Superior temporal gyrus (tissue), 1 donor: ENCODE measurements around the gene TAS1R3.

ENCODE experiments used
- DNase-seq: peaks from one replicate; pipeline ENCODE4 v3.0.0-alpha.2; 2016; ENCODE audit errors: extremely low spot score

Gene TAS1R3

DNA sequence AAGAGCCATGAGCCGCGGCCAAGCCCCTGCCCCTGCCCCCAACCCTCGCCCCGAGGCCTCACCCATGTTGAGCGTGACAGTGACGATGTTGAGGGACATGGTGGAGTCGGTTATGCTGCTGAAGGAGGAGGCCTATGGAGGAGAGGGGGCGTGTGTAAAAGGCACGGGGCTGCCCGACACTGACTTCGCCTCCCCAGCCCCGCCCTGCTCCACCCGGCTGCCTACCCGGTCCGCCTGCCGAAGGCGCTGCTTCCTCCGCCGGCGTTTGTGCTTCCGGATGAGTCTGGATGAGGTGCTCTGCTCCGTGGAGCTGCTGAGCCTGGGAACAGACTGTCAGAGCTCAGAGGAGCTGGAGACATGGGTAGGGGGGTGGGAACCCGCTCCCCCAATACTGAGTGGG, 9.1 kb downstream of the TAS1R3 start:
- no peak for DNase-seq

DNA sequence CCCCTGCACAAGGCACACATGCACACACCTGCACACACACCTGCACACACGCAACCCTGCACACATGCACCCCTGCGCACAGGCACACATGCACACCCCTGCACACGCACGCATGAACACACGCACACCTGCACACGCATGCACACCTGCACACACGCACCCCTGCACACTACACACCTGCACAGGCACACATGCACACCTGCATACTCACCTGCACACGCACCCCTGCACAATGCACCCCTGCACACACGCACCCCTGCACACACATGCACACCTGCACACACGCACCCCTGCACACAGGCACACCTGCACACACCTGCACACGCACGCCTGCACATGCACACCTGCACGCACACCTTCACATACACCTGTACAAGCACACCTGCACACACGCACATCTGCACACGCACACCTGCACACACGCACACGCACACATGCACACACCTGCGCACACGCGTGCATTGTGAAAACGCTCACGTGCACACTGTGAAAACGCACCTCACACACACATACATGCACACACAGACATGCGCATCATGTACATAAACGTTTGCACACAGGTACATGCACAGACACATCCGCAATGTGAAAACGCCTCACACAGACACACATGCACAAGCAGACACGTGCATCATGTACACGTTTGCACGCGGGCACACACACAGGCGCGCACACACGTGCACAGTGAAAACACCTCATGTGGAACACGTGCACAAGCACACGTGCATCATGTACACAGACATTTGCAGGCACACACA, 9.9 kb downstream of the TAS1R3 start:
- no peak for DNase-seq

DNA sequence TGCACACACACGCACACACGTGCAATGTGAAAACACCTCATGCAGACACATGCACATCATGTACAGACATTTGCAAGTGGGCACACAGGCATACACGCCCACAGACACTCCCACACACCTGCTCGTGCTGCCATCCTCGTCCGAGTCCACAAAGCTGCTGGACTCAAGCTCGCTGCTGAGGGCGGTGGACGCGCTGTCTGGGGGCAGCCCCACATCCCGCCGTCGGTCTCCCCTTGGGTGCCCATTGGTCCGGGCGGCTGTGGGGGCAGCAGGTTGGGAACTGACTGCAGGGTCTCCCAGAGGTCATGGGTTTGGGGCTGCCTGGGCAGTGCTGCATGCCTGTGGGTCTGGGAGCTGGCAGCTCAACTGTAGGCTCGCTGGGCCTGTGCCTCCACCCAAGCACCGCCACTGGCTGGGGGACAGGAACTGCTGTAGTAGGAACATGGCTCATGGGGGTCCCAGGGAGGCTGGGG, 10.5 kb downstream of the TAS1R3 start:
- no peak for DNase-seq

DNA sequence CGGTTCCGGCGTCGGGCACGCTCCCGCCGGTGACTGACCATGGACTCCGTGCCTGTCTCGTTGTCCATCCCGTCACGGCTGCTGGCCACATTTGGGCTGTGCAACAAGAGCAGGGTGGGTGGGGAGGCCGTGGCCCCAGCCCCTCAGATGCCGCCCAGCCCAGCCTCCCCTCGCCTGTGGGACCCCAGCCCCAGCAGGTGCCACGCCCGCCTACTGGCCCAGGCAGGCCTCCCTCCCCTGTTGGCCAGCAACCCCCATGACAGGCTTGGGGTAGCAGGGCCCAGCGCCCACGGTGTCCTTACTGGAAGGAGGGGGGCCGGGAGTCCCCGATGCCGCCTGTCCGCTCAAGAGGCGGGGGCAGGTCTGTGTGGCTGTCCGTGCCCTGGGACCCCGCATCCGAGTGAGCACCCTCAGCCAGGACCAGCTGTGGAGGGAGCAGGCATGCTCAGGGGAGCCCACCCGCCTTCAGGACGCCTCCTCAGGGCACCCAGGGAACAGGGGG, 11.0 kb downstream of the TAS1R3 start:
- no peak for DNase-seq

DNA sequence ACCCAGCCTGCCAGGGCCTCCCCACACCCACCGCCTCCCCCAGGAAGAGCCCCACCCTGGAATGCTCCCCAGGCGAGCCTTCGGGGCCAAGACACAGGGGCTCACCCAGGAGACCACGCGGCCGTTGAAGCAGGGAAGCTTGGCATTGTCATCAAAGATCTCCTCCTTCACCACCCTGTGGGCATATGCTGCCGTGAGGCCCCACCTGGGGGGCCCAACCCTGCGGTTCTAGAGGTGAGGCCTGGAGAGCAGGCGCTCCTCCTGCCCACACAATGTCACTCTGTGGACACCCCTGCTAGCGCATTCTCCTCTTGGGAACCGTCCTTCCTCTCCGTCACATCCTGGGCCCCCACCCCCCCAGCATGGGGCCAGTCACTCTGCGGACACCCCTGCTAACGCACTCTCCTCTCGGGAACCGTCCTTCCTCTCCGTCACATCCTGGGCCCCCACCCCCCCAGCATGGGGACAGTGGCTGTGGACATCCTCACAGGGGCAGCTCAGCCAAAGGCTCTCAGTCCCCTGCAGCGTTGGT, 11.6 kb downstream of the TAS1R3 start:
- no peak for DNase-seq

DNA sequence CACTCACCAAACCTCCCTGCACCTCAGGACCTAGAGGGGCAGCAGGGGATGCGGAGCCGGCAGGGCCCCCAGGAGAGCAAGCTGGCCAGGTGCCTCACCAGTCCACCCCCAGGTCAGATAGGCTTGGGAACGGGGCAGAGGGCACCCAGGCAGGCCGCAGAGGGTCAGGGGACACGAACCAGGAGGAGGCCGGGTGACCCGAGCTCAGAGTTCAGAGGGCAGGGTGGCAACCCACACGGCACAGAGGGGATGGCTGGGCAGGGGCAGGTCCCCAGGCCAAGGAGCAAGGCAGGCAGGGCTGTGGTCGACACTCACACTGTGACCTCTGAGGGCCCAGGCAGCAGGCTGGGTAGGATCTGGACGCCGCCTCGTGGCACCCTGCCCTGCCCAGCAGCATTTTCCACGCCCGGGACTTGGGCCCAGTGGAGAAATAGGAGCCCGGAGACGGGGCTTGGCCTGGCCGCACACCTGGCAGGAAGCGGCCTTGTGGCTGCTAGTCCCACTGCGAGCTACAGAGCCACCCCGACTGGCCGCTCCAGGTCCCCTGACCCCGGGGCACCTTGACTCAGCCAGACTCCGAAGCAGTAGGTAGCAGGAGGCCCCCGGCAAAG, 12.8 kb downstream of the TAS1R3 start:
- DNase-seq: no peak

DNA sequence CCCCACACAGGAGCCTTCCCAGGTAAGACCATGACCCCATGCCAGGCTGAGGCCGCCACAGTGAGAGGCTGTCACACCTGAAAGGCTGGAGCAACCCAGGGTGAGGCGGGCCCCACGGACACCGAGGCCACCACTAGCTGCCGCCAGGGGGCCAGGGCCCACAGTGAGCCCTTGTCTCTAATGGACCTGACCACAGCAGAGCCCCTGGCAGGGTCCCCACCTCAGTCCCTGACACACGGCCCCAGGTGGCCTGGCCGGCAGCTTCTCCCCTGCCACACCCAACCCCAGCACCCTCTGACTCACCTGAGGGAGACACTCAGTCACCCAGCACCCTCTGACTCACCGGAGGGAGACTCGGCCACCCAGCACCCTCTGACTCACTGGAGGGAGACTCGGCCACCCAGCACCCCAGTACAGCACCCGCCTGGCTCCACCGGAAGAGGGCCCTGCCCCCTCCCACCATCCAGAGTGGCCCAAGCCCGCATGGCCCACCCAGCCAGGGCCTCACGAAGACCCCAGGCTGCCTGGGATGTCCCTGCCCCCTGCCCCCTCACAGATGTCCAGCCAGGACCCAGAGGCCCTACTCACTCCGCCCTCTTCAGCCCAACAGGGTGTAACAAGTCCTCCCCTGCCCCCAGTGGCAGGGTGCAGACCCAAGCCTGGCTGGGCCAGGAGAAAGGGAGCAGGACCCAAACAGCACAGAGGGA, 13.7 kb downstream of the TAS1R3 start:
- no peak for DNase-seq

DNA sequence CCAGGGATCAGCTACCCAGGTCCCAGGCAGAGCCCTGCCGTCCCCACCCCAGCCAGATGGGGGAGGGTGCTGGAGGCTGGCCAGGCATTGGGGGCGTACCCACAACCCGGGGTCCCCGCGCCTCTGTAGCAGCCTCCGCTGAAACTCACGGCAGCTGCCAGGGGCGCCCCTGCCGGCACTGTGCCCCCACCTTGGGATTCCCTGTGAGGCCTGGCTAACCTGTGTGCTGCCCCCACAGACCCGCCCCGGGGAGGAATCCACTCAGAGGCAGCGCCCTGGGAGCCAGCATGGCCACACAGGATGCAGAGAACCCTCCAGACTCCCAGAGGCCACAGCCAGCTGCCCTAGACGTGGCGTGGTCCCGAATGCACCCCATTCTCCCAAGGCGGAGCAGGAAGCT, 14.3 kb downstream of the TAS1R3 start:
- no peak for DNase-seq

DNA sequence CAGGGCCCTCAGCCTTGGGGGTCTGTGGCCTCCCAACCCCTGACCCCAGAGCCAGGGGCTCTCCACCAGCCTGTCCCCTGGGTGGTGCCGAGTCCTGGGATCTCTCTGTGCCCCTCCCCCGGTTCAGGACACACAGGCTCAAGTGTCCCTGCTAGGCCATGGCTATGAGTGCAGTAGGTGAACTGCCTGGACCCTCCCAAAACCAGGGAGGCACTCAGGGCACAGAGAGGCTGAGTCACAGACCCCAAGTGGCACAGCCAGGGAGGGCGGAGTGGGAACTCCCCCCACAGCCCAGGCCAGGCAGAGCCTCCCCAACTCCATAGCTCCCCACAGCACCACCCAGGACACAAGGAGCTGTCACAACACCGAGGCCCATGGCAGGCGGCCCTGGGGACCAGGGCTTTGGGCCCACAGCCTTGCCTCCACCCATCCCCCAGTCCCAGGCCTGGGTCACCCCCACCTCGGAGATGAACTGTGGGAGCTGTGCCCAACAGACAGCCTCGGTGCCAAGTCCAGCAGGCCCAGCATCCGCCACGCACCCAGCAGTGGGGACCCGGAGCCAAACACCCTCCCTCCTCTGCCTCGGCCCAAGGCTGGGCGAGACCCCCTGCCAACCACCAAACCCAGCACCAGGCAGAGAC, 14.9 kb downstream of the TAS1R3 start:
- no peak for DNase-seq

DNA sequence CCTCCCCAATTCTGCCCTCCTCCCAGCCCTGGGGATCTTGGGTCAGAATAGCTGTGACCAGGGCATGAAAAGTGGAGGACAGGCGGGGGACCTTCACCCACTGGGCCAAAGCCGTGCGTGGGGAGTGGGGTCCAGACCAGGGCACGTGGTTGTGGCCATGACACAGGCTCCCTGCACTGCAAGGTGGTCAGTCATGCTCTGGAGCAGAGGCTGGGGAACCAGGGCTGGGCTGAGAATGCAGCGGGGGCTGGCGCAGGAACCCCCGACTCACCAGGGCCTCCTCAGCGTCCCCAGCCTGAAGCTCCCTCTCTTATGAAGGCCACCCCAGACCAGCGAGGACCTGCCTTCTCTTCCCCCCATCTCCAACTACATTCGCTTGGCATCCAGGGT, 15.4 kb downstream of the TAS1R3 start:
- DNase-seq: no peak

DNA sequence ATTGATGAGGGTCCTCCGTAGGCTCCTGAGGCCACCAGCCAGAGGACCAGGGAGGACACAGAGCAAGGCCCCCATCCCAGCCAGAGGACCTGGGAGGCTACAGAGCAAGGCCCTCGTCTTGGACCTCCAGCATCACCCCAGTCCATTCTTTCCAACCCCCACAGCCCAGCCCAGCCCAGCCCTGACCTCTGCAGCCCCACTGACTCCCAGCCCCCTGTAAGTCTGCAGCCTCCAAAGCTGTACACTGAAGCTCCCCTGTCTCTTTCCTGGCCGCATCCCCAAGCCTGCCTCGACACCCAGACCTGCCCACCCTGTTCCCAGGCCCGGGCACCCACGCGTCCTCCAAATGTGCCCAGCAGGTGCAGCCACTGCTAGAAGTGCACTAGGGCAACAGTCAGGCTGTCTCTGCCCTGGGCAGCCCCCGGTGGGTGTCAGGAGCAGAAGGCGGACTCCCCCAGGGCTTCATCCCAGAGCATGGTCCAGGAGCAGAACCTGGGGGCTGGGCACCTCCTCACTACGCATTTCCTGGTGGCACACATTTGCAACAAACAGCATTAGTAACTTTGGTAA, 16.0 kb downstream of the TAS1R3 start:
- no peak for DNase-seq

DNA sequence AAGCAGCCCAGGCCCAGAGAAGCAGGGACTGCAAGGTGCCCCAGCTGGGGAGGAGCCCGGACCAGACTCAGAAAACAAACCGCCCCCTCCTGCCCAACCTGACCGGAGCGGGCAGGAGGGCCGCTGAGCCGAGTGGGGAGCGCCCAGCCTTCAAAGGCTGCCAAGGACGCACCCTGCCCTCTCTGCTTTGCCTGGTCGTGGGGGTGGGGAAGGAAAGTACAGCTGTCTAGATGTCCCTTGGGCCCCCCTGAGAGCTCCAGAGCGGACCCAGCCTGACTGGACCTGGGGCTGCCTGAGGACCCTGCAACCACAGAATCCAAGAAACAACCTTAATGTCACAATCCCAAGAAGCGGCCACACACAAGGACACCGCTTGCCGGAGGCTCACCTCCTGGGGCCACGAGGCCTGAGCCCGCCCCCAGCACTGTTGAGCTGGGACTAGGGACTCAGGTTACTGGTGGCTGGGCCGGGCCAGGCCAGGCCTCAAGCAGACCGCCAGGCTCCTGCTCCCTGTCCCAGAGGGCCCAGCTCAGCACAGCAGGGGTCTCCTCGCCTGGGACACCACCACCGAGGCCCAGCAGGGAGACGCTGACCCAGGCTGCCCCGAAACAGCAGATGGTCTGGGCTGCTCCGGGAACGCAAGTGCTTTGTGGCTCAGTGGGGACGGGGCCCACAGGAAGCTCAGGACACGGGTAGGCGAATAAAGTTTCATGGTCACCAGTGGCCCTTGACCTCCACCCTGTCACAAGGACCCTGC, 16.8 kb downstream of the TAS1R3 start:
- no peak for DNase-seq

DNA sequence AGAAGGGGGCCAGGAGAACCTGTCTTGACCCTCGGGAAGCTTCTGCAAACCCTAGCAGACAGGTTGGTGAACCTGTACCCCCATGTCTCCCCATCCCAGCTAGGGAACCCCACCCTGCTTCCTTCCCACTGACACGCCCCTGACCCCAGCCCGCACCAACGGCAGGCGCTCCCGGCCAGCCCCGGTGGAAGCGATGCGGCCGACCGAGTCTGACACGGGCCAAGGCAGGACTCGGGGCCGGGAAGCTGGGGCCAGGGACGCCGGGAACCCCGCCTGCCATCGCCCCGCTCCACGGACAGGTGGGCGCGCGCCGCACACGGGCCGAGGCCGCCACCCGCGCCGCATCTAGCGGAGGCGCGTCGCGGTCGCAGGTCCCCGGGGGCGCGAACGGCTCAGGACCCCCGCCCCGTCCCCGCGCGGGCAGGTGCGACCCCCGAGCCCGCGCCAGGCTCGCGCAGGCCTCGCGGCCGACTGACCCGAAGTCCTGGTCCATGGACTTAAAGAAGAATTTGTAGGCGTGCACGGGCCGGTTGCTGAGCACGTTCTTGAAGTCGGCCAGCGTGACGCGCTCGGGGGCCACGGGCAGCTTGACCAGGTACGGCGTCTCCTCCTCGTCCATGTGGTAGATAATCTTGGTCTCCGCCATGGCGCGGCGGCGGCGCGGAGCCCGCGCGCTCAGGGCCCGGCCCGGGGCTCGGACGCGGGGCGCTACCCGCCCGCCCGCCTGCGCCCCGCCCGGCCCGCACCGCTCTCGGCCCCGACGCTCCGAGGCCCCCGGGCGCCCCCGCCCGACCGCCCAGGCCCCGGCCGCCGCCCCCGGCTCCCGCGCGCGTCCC, 17.6 kb downstream of the TAS1R3 start:
- DNase-seq: no peak

DNA sequence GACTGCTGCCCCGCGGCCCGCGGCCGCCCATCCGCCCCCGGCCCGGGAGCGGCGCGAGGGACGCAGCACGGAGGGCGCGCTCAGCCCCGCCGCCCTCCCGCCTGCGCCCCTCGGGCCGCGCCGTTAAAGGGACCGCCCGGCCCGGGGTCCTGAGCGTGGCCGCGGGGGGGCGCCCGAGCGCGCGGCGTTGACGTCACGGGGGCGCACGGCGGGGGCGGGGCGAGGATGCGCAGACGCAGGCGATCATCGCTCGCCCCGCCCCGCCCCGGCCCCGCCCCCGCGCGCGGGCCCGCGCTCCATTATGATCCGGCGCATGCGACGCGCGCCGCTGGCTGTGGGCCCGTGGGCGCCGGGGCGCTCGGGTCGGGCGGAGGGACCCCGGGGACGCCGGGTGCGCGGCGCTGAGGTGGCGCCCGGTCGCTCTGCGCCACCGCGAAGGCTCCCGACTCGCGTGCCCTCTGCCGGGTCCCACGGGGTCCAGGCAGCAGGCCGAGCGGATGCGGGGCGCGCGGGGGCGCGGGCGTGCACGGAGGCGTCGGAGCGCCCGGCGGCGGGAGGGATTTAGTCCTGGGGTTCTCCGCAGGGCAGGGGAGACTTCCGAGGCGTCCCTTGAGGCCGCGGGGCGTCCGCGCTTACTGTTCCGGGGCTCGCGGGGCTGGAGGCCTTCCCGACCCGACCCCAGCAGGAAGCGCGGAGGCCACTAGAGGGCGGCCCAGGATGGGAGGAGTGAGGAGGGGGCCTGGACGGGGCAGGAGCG, 18.4 kb downstream of the TAS1R3 start, which contains the start of gene DVL1:
TSS of gene DVL1 (minus strand) at position 163 of the 757 bp plus-strand sequence. CDS start 353 bp downstream, outside the sequence.
- peak; percentile 27 for DNase-seq

DNA sequence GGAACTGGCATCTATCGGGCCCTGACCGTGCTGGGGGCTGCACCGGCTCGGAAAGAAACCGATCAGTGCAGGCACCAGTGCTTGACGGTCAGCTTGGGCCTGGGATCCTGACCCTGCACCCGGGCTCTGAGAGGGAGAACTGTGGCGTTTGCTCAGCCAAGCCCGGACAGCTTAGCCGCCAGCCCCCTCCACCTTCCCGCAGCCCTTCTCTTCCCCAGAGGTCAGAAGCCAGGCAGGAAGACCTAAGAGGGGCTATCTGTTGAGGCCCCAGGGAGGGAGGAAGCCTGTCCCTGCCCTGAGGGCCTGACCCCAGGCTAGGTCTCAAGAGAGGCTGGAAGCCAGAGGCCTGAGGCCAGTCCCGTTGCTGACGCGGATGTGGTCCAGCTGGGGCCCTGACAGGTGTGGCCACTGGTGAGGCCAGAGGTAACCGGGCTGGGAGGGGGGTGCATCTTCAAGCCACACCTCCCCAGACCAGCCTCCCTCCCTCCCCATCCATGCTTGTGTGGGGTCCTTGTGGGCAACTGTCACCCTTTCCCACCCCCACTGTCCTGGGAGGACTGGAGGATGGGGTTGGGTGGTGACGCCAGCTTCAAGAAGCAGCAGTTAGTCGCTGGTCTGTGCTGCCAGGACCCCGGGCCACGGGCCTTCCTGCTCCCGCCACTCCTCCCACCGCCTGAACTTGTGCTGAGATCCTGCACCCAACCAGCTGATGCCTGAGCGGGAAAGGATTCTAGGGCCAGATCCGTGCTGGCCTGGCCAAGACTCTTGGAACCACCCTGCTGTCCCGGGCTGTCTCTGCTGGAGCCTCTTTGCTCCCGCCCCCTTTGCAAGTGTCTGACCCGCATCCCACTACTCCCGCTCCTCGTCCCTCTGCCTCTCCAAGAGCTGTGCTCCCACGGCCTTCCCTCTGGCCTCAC, 20.7 kb downstream of the TAS1R3 start:
- DNase-seq: no peak

DNA sequence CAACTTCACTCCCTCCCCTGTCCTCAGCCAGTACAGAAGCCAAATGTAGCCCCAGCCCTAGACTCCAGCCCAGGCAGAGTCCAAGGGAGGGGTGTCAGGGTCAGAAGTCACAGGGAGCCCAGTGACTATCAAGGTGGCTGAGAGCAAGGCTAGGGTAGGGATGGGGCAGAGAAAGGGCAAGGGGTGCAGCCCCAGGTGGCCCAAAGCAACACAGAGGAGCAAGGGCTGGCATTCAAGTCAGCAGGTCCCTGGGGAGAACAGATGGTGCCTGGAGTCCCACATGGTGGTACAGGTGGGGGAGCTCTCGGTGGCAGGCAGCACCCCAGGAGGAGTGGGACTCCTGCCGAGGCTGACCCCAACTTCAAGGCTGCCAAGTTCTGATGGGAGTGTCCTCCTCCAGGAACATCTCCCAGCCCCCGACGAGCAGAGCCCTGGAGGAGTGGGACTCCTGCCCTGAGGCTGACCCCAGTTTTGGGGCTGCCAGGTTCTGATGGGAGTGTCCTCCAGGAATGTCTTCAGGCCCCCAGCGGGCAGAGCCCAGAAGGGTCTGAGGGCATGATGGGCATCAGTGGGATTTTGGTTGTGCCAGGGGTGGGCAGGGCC, 21.8 kb downstream of the TAS1R3 start:
- no peak for DNase-seq

DNA sequence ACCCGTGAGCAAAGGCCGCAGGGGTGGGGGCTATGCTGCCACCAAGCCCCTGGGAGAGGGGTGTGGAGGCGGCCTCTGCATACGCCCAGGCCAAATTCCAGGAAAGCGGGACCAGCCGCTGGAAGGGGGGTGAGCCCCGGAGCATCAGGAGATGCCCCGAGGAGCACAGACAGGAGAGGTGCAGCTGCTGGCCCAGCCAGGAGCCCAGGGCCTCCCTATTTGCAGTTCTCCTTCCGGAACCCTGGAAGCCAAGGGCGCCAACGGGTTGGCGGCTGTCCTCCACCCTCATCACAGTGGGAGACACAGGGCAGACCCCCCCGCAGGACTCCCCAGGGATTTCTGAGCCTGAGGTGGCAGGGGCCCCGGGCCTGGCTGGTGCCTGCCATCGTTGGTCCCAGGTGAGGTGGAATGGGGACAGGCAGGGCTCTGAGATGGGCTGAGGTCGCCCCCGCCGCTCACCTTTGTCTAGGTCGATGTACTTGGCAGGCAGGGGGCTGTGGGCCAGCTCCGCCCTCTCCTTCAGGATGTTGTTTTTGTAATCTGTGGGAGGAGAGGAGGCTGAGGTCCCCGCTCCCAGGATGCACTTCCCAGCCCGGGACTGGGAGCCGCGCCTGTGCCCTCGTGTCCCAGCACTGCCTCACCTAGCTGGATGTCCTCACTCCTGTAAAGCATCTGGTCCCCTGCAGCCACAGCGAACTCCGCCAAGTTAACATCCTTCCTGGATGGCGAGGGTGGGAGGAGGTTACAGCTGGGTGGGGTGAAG, 22.5 kb downstream of the TAS1R3 start:
- no peak for DNase-seq
